ENCODE data around the gene GEMIN7.
A peak's percentile ranks its signal among the peaks of the same experiment; 100 is the strongest.
"Not testable (repeated sequence)": the region's sequence is repeated elsewhere in the genome, so short reads cannot be mapped to it uniquely, and the experiment has no call there.

Gene GEMIN7

DNA sequence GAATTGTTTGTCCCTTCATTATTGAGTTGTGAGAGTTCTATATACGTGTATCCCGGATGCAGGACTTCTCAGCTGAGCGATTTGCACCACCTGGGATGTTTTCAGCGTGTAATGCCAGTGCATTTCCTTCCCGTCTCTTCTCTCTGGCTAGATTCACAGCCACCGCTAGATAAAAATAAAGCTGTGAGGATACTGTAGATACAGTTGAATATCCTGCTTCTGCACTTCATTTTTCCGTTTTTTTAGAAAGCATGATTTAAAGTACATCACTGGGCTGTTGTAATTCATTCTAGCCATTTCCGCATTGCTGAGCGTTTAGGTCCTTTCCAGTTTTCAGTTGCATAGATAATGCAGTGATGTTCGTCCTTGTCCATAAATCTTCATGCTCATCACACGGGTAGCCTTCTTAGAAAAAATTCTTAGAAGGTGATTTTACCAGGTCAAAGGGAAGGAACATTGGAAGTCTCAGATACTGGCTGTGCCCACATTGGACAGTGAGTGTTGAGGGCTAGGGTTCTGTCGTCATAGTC is 28.6 kb downstream of the GEMIN7 start:
- DNase-seq, result no peak

DNA sequence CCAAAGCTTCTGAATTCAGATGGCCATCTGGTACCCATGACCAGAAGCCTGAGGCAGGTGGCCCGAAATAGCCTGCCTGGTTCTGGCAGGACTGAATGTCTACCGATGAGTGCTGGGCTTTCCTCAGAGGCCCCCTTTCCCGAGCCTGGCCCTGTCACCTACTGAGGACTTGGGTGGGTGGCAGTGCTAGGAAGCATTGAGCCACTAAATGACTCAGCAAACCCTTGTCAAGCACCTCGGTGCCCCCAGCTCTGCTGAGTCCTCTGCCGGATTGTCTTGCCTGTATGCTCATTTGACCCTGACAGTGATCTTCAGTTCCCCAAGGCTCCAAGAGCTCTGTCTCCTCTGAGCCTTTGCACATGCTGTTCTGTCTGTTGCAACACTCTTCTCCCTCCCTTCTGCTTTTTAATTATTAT is 31.8 kb downstream of the GEMIN7 start:
- DNase-seq, result no peak

- no peak for DNase-seq
Measured at GRCh38 chr19:45112111-45112827, 33.2 kb downstream of the GEMIN7 start.

DNA sequence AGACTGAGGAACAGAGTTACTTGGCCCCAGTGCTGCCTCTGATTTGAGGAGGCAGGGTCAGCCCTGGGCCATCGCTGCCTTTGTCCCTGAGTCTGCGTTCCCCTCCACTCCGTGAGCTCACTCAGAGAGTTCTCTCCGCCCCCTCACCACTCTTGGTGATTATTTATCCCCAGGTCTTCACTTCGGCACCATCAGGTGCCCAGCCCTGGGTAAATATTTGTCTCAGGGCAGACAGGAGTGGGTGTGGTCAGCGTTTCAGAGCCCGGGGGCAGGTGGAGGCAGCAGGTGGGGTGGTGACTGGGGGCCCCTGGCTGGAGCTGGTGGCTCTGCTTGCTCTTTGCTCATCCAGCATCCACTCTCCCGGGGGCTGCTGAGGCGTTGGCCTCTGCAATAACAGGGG is 34.6 kb downstream of the GEMIN7 start:
- DNase-seq, result peak; percentile 57

- peak; percentile 30 for DNase-seq
Measured at GRCh38 chr19:45114116-45114515, 35.1 kb downstream of the GEMIN7 start.

DNA sequence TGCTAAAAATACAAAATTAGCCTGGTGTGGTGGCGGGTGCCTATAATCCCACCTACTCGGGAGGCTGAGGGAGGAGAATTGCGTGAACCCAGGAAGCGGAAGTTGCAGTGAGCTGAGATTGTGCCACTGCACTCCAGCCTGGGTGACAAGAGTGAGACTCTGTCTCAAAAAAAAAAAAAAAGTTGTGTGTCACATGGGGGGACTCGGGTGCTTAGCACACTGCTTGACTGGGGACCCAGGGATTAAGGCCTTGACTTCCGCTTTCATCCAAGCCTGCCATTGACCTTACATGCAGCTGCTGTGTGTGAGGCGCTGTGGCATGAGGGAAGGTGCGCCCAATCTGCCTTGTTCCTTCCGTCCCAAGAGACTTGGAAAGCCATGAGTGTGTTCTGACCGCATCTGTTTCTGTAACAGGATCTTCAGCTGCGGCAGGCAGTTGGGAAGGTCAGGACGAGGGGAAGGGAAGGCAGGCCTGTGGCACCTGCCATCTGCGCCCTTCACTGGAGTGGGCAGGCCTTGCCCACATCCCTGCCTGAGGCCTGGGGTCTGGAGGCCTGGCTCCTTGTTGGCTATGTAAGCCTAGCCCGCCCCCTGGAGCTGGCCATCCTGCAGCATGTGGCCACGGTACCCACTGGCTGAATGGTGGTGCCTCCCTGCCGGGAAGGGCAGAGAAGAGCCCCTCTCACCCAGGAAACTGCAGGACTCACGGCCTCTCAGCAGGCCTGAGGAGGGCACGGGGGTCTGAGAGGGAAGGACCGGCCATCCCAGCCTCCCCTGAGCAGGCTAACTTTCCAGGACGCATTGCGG is 37.0 kb downstream of the GEMIN7 start:
- DNase-seq, result peak; percentile 50

GRCh38 chr19:45117167-45117594 is 38.1 kb downstream of the GEMIN7 start:
- peak; percentile 76 for DNase-seq

DNA sequence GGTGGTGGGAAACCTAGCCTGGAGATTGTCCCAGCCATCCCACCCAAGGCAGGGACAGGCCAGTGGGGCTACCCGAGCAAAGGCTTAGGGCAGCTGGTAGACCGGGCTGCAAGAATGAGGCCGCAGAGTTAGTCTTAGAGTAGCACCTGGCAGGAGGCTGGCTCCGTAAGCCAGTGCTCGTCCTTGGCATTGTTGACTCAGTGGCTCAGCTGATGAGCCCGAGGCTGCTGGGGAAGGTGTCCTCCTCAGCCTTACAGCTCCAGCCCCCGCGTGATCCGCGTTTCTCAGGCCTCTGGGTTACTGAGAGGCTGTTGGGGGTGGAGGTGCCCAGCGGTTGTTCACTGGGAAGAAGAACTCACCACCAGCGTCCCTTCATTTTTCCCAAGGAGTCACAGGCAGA is 38.6 kb downstream of the GEMIN7 start:
- DNase-seq, result no peak

DNA sequence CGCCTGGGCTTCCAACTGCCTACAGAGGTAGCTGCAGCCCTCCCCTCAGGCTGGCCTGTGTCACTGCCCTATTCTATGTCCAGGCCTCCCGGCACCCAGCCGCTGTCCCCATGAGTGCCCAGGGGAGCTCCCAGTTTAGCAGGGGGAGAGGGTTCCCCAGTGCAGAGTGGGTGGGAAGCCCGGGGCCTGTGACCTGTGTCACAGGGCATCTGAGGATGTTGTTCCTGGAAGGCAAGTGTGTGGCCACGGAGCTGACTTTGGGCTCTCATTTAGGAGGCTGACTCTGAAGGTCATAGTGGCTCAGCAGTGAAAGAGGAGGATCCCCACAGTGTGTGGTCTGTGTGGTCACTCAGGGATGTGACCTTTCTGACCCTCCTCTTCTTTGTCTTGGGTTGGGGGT is 39.0 kb downstream of the GEMIN7 start:
- no peak for DNase-seq

- not testable (repeated sequence) for DNase-seq
Measured at GRCh38 chr19:45118591-45119355, 39.7 kb downstream of the GEMIN7 start.

- no peak for DNase-seq
Measured at GRCh38 chr19:45119582-45119981, 40.5 kb downstream of the GEMIN7 start.

DNA sequence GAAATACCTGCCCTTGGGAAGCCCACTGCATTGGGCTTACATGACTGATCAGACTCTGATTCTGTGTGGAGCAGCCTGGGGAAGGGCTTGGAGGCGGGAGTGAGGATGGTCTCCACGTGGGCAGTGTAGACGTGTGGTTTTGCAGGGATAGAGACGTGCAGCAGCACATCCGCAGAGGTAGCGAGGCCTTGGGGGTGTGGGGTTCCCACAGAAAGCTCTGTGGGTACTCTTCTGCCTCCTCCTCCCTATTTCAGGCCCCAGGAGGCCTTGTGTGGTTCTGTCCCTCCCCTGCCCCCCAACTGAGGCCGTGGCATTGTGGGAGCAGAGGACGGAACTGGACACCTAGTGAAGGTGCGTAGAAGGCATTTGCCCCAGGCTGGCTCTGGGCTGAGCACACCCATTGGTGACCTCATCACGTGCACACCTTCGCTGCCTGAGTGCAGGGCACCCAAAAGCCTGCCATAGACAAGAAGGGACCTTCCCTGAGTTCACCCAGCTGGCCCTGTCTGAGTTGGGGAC is 42.8 kb downstream of the GEMIN7 start:
- DNase-seq, result no peak

DNA sequence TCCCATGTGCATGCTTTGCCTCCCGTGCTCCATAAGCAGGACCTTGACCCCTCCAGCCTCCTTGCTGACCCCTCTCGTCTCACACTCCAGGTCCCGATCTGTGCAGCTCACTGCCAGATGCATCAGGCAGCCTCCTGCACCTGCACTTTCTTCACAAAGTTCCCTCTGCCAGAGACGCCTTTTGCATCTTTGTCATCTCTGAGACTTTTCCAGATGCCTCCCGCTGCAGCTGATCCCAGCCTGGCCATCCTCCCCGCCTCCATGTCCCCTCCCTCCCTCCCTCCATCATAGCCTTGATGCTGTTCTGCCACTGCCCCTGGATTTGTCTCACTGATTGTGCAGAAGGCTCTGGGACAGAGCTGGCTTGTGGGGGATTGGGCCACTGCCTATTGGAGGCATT is 43.8 kb downstream of the GEMIN7 start:
- DNase-seq, result no peak

DNA sequence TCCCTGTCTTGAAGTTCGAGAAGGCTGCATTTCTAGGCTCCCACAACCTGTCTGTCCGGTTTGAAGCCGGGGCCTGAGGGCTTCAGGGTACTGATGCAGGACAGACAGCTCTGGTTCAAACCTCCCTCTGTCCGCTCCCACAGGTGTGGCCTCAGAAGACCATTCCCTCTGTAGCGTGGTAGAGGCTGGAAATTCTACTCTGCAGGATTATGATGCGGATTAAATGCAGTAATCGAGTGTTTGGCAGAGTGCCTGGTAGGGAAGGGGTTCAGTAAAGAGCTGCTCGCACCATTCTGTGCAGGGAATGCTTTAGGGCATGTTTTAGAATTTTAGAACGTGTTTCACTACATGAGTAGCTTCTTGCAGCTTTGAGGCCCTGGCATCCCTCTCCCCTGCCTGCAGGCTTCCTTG is 44.4 kb downstream of the GEMIN7 start:
- peak; percentile 26 for DNase-seq

GRCh38 chr19:45124021-45124420 is 45.0 kb downstream of the GEMIN7 start:
- no peak for DNase-seq

DNA sequence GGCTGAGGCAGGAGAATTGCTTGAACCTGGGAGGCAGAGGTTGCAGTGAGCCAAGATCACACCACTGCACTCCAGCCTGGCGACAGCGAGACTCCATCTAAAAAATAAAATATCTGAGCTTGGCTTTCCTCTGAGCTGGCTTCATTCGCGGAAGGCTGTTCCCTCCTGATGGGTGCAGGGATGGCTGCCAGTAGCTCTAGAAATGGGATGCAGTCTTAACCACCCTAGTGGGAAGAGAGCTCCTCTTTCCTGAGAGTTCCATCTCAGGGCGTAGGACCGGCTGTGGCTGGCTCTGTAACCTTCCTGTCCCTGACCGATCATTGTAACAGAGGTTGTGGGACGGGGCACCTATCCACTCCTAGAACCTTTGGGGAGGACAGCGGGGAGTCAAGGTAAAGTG is 46.3 kb downstream of the GEMIN7 start:
- no peak for DNase-seq

- DNase-seq, result no peak
Measured at GRCh38 chr19:45125975-45126493, 47.0 kb downstream of the GEMIN7 start.

- no peak for DNase-seq
Measured at GRCh38 chr19:45126654-45127053, 47.6 kb downstream of the GEMIN7 start.

DNA sequence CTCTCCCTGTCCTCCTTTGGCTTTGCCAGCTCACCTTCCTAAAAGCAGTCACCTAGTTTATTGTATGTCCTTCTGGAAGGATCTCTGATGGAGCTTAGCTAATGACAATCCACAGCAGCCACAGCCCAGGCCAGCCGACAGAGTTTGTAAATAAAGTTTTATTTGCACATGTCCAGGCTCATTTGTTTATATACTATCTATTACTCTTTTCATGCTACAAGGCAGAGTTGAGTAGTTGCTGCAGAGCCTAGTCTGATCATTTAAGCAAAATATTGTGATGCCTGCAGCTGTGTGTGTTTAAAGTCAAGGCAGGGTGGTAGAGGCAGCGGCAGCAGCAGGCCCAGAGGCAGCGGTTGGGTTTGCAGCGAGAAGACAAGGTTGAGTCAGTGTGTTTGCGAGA is 49.1 kb downstream of the GEMIN7 start:
- no peak for DNase-seq

- DNase-seq, result no peak
Measured at GRCh38 chr19:45128806-45129205, 49.7 kb downstream of the GEMIN7 start.

GRCh38 chr19:45130236-45130635 is 51.2 kb downstream of the GEMIN7 start:
- no peak for DNase-seq

- DNase-seq, result peak; percentile 81
Measured at GRCh38 chr19:45130888-45131615, 52.0 kb downstream of the GEMIN7 start.
